Measurements from ENCODE around the gene METTL2A.
"Not testable (repeated sequence)": the region's sequence is repeated elsewhere in the genome, so short reads cannot be mapped to it uniquely, and the experiment has no call there.

DNA sequence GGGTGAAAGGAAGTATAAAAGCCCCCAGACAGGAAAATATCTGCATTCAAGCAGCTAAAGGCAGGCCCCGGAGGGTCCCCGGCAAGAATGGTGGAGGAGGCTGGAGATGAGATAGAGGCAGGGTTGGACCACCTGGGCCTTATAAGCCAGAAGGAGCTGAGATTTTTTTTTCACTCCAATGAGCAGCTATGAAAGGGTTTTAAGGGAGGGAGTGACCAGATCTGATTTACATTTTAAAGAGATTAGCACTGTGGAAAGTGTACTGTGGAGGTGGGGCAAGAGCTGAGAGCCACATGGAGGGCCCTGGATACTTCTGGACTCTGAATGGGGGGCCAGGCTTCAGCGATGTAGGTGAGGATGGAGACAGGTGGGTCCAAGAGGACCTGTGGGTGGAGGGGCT is 40.7 kb downstream of the METTL2A start:
- not testable (repeated sequence) for TF ChIP-seq EZH2 (IDR thresholded peaks at IDR 0.05; ENCODE audit: low read depth)
- TF ChIP-seq, protein P1, sequence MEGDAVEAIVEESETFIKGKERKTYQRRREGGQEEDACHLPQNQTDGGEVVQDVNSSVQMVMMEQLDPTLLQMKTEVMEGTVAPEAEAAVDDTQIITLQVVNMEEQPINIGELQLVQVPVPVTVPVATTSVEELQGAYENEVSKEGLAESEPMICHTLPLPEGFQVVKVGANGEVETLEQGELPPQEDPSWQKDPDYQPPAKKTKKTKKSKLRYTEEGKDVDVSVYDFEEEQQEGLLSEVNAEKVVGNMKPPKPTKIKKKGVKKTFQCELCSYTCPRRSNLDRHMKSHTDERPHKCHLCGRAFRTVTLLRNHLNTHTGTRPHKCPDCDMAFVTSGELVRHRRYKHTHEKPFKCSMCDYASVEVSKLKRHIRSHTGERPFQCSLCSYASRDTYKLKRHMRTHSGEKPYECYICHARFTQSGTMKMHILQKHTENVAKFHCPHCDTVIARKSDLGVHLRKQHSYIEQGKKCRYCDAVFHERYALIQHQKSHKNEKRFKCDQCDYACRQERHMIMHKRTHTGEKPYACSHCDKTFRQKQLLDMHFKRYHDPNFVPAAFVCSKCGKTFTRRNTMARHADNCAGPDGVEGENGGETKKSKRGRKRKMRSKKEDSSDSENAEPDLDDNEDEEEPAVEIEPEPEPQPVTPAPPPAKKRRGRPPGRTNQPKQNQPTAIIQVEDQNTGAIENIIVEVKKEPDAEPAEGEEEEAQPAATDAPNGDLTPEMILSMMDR (conservative IDR thresholded peaks at IDR 0.05), result not testable (repeated sequence)
